HG03135 (cell line): Measurements from ENCODE around the gene EXOC5.

Experiments used
- ATAC-seq: cut with Tn5 transposase; IDR thresholded peaks from one replicate; pipeline ENCODE4 v1.9.1; 2021; ENCODE audit warnings: mild to moderate bottlenecking, moderate library complexity; ENCODE audit not compliant: unreplicated experiment

The EXOC5 gene

GRCh38 chr14:57268161-57269069 is at the start of gene EXOC5, which contains the start of gene AP5M1:
Gene EXOC5 (minus strand): TSS chr14:57268905. CDS start chr14:57268648, 257 bp downstream.
Gene AP5M1 (plus strand): TSS chr14:57268971. CDS start chr14:57269315, 344 bp downstream.
- peak; percentile 85 for ATAC-seq

GRCh38 chr14:57317248-57317833 is 48.6 kb upstream of the EXOC5 start:
- no peak for ATAC-seq

GRCh38 chr14:57314396-57315089 is 45.8 kb upstream of the EXOC5 start:
- no peak for ATAC-seq

- no peak for ATAC-seq
These were observed 34.2 kb upstream of the EXOC5 start for GRCh38 chr14:57302883-57303282.

- ATAC-seq = no peak
These were observed 30.8 kb upstream of the EXOC5 start for GRCh38 chr14:57299511-57299910.

GRCh38 chr14:57297852-57298251 is 29.1 kb upstream of the EXOC5 start:
- no peak for ATAC-seq

- ATAC-seq = no peak
These were observed 26.5 kb upstream of the EXOC5 start for GRCh38 chr14:57295239-57295638.

GRCh38 chr14:57293866-57294837 is 25.4 kb upstream of the EXOC5 start:
- no peak for ATAC-seq

- ATAC-seq = no peak
These were observed 23.3 kb upstream of the EXOC5 start for GRCh38 chr14:57291692-57292647.

- ATAC-seq = no peak
These were observed 22.0 kb upstream of the EXOC5 start for GRCh38 chr14:57290751-57291150.

- no peak for ATAC-seq
These were observed 19.0 kb upstream of the EXOC5 start for GRCh38 chr14:57287745-57288144.

GRCh38 chr14:57277062-57277461 is 8.4 kb upstream of the EXOC5 start:
- no peak for ATAC-seq

GRCh38 chr14:57275023-57275664 is 6.4 kb upstream of the EXOC5 start:
- ATAC-seq = no peak

- ATAC-seq = no peak
These were observed 5.8 kb upstream of the EXOC5 start for GRCh38 chr14:57274551-57274950.

- no peak for ATAC-seq
These were observed 4.5 kb upstream of the EXOC5 start for GRCh38 chr14:57273236-57273635.

GRCh38 chr14:57266065-57266464 is 2.6 kb downstream of the EXOC5 start:
- ATAC-seq = no peak

- no peak for ATAC-seq
These were observed 6.6 kb downstream of the EXOC5 start for GRCh38 chr14:57262117-57262516.

GRCh38 chr14:57261604-57262003 is 7.1 kb downstream of the EXOC5 start:
- ATAC-seq = no peak

GRCh38 chr14:57259672-57260071 is 9.0 kb downstream of the EXOC5 start:
- ATAC-seq = no peak
